MM.1S (cell line): ENCODE results near the gene FBXO34.

Source experiments
- EZH2 ChIP-seq: fragments of 300-600 bp; sonication (generic); optimal IDR thresholded peaks from 2 replicates; pipeline ENCODE3; 2017; ENCODE audit warnings: low read depth, mild to moderate bottlenecking, antibody characterized with exemption, low read length, mixed read lengths
- TF ChIP-seq, protein P1 (sequence below): fragments of 300-600 bp; sonication (generic); IDR thresholded peaks from 2 replicates; pipeline ENCODE4 v1.5.1; 2016; ENCODE audit warnings: antibody characterized with exemption, low read length, mixed read lengths

DNA sequence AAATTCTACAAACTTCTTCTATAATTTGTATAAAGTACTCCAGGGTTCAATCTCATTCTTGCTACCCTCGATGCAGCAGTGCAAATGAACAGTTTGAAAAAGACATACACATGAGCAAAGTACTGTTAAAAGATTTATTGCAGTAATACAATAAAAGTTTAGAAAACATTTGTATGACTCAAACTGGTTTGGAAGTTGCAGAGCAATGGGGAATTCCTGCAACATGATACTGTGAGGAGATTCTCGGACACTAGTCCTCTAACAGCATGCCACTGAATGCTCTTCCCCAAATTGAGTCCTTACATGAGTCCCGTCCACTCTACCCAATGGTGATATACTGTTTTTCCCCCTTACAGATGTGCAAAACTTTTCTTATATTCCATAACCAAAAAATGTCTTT lies 95.0 kb downstream of the FBXO34 start:
- TF ChIP-seq, protein P1, sequence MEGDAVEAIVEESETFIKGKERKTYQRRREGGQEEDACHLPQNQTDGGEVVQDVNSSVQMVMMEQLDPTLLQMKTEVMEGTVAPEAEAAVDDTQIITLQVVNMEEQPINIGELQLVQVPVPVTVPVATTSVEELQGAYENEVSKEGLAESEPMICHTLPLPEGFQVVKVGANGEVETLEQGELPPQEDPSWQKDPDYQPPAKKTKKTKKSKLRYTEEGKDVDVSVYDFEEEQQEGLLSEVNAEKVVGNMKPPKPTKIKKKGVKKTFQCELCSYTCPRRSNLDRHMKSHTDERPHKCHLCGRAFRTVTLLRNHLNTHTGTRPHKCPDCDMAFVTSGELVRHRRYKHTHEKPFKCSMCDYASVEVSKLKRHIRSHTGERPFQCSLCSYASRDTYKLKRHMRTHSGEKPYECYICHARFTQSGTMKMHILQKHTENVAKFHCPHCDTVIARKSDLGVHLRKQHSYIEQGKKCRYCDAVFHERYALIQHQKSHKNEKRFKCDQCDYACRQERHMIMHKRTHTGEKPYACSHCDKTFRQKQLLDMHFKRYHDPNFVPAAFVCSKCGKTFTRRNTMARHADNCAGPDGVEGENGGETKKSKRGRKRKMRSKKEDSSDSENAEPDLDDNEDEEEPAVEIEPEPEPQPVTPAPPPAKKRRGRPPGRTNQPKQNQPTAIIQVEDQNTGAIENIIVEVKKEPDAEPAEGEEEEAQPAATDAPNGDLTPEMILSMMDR = no peak
- TF ChIP-seq EZH2 = no peak
